Fibroblast of skin of right quadriceps (primary cell): ENCODE results near the gene NCAPH2.

ENCODE experiments used
- DNase-seq: peaks from one replicate; pipeline ENCODE4 v3.0.0-alpha.2; 2013

NCAPH2 gene

GRCh38 chr22:50507991-50508884 lies at the start of gene NCAPH2:
Gene NCAPH2 (plus strand): TSS chr22:50508224. CDS start chr22:50508338, 114 bp downstream.
- peak; percentile 97 for DNase-seq

- DNase-seq: no peak
These were observed 49.0 kb upstream of the NCAPH2 start for GRCh38 chr22:50459016-50459415.

- DNase-seq: no peak
These were observed 48.4 kb upstream of the NCAPH2 start for GRCh38 chr22:50459496-50460140.

GRCh38 chr22:50460938-50461337 lies 47.1 kb upstream of the NCAPH2 start:
- no peak for DNase-seq

GRCh38 chr22:50461536-50461935 lies 46.5 kb upstream of the NCAPH2 start:
- no peak for DNase-seq

- no peak for DNase-seq
These were observed 46.0 kb upstream of the NCAPH2 start for GRCh38 chr22:50461979-50462540.

- DNase-seq: no peak
These were observed 44.7 kb upstream of the NCAPH2 start for GRCh38 chr22:50463188-50463900.

GRCh38 chr22:50464451-50464850 lies 43.6 kb upstream of the NCAPH2 start:
- DNase-seq: no peak

GRCh38 chr22:50465066-50465930 lies 42.7 kb upstream of the NCAPH2 start:
- no peak for DNase-seq

- no peak for DNase-seq
These were observed 40.7 kb upstream of the NCAPH2 start for GRCh38 chr22:50467341-50467740.

GRCh38 chr22:50467773-50468440 lies 40.1 kb upstream of the NCAPH2 start:
- DNase-seq: no peak

- DNase-seq: no peak
These were observed 39.4 kb upstream of the NCAPH2 start for GRCh38 chr22:50468626-50469025.

- DNase-seq: peak; percentile 45
These were observed 38.4 kb upstream of the NCAPH2 start for GRCh38 chr22:50469377-50470305.

GRCh38 chr22:50470491-50470890 lies 37.5 kb upstream of the NCAPH2 start:
- DNase-seq: no peak

GRCh38 chr22:50471197-50471847 lies 36.7 kb upstream of the NCAPH2 start:
- DNase-seq: no peak

GRCh38 chr22:50471962-50472361 lies 36.1 kb upstream of the NCAPH2 start:
- DNase-seq: no peak

GRCh38 chr22:50473088-50473487 lies 34.9 kb upstream of the NCAPH2 start:
- DNase-seq: no peak

- peak; percentile 20 for DNase-seq
These were observed 34.0 kb upstream of the NCAPH2 start for GRCh38 chr22:50473855-50474671.
